Posterior cingulate gyrus (tissue), 11 donors: Measurements from ENCODE around the gene POU2AF3.
"Not testable (repeated sequence)": the region's sequence is repeated elsewhere in the genome, so short reads cannot be mapped to it uniquely, and the experiment has no call there.

Source experiments
- DNase-seq, 10 donors: peaks; one replicate each; pipeline versions ENCODE4 v3.0.0 to v3.0.0-alpha.2; 2020 to 2021; ENCODE audit warnings: mixed read lengths in 3 of 10
- intact Hi-C: fragments of 100-400 bp; cut with DNase I; formaldehyde crosslinking; loops from one replicate; pipeline ENCODE4 v1.15.1; 2023

Gene POU2AF3

GRCh38 chr11:111298413-111299100, at the start of gene POU2AF3:
TSS of gene POU2AF3 (plus strand) at chr11:111298546. CDS start at chr11:111298582, 36 bp downstream.
- peak in 6 of 10 donors; percentile 8 to 84 (median 49) for DNase-seq
- intact Hi-C loops: loop anchor here (5.0 kb wide), 1 partner anchor 124 kb away; no protein-coding TSS in a partner anchor

- no peak for DNase-seq
- intact Hi-C loops: no loop called here
Observed at GRCh38 chr11:111250936-111251335, 47.4 kb upstream of the POU2AF3 start.

- DNase-seq: no peak
- intact Hi-C loops: no loop called here
Observed at GRCh38 chr11:111253131-111253530, 45.2 kb upstream of the POU2AF3 start.

GRCh38 chr11:111253630-111254029, 44.7 kb upstream of the POU2AF3 start:
- DNase-seq: no peak
- intact Hi-C loops: no loop called here

GRCh38 chr11:111258046-111258445, 40.3 kb upstream of the POU2AF3 start:
- no peak for DNase-seq
- intact Hi-C loops: no loop called here

- DNase-seq: no peak
- intact Hi-C loops: no loop called here
Observed at GRCh38 chr11:111259896-111260295, 38.5 kb upstream of the POU2AF3 start.

- DNase-seq: no peak
- intact Hi-C loops: no loop called here
Observed at GRCh38 chr11:111260811-111261210, 37.5 kb upstream of the POU2AF3 start.

- intact Hi-C loops: no loop called here
Observed at GRCh38 chr11:111264646-111265045, 33.7 kb upstream of the POU2AF3 start.

GRCh38 chr11:111265421-111265820, 32.9 kb upstream of the POU2AF3 start:
- DNase-seq: no peak
- intact Hi-C loops: no loop called here

More at GRCh38 chr11:111264646-111265045, 33.7 kb upstream of the POU2AF3 start:
- DNase-seq: no peak

GRCh38 chr11:111268303-111268702, 30.0 kb upstream of the POU2AF3 start:
- intact Hi-C loops, DNase-seq: not testable (repeated sequence)

GRCh38 chr11:111269146-111269868, 29.0 kb upstream of the POU2AF3 start:
- DNase-seq: peak in 1 of 10 donors; percentile 19
- intact Hi-C loops: no loop called here

GRCh38 chr11:111272420-111272819, 25.9 kb upstream of the POU2AF3 start:
- intact Hi-C loops: no loop called here
- DNase-seq: no peak

GRCh38 chr11:111282562-111283075, 15.7 kb upstream of the POU2AF3 start:
- intact Hi-C loops: loop anchor here (1.0 to 2.0 kb wide), 3 partner anchors 44 to 164 kb away; no protein-coding TSS in a partner anchor
- no peak for DNase-seq

GRCh38 chr11:111283945-111284481, 14.3 kb upstream of the POU2AF3 start:
- intact Hi-C loops: loop anchor here (1.0 to 2.0 kb wide), 3 partner anchors 45 to 162 kb away; no protein-coding TSS in a partner anchor
- peak in 2 of 10 donors; percentile 70 to 84 for DNase-seq

GRCh38 chr11:111285189-111286091, 12.9 kb upstream of the POU2AF3 start:
- intact Hi-C loops: no loop called here
- no peak for DNase-seq

- intact Hi-C loops: no loop called here
- no peak for DNase-seq
Observed at GRCh38 chr11:111291764-111292163, 6.6 kb upstream of the POU2AF3 start.

- DNase-seq, intact Hi-C loops: not testable (repeated sequence)
Observed at GRCh38 chr11:111292408-111292807, 5.9 kb upstream of the POU2AF3 start.

- DNase-seq: no peak
- intact Hi-C loops: loop anchor here (5.0 kb wide), 1 partner anchor 126 kb away; no protein-coding TSS in a partner anchor
Observed at GRCh38 chr11:111296196-111296595, 2.1 kb upstream of the POU2AF3 start.

GRCh38 chr11:111297696-111298095, 650 bp upstream of the POU2AF3 start:
- intact Hi-C loops: loop anchor here (5.0 kb wide), 1 partner anchor 125 kb away; no protein-coding TSS in a partner anchor
- DNase-seq: no peak
